Measurements from ENCODE around the gene REEP5.
"Not testable (repeated sequence)": the region's sequence is repeated elsewhere in the genome, so short reads cannot be mapped to it uniquely, and the experiment has no call there.

Gene REEP5

GRCh38 chr5:112921833-112922817 is at the start of gene REEP5:
Gene REEP5 (minus strand): TSS chr5:112922227. CDS start chr5:112922190, 37 bp downstream.
- ATAC-seq = peak; percentile 87 to 89

- ATAC-seq = no peak
Measured at GRCh38 chr5:112971276-112971675, 49.2 kb upstream of the REEP5 start.

- ATAC-seq = no peak
Measured at GRCh38 chr5:112968411-112969106, 46.5 kb upstream of the REEP5 start.

- no peak for ATAC-seq
Measured at GRCh38 chr5:112967520-112968083, 45.6 kb upstream of the REEP5 start.

- peak in 1 of 2 donors; percentile 13 for ATAC-seq
Measured at GRCh38 chr5:112965733-112966306, 43.8 kb upstream of the REEP5 start.

- not testable (repeated sequence) for ATAC-seq
Measured at GRCh38 chr5:112963374-112963733, 41.3 kb upstream of the REEP5 start.

- no peak for ATAC-seq
Measured at GRCh38 chr5:112960863-112961504, 39.0 kb upstream of the REEP5 start.

- ATAC-seq = no peak
Measured at GRCh38 chr5:112960315-112960714, 38.3 kb upstream of the REEP5 start.

- not testable (repeated sequence) for ATAC-seq
Measured at GRCh38 chr5:112959872-112960271, 37.8 kb upstream of the REEP5 start.

- ATAC-seq = peak; percentile 46 to 71
Measured at GRCh38 chr5:112958093-112959088, 36.4 kb upstream of the REEP5 start.

GRCh38 chr5:112957036-112957808 is 35.2 kb upstream of the REEP5 start:
- no peak for ATAC-seq

GRCh38 chr5:112956606-112957005 is 34.6 kb upstream of the REEP5 start:
- no peak for ATAC-seq

- ATAC-seq = peak; percentile 53 to 86
Measured at GRCh38 chr5:112951124-112951702, 29.2 kb upstream of the REEP5 start.

GRCh38 chr5:112948458-112948857 is 26.4 kb upstream of the REEP5 start:
- no peak for ATAC-seq

- ATAC-seq = no peak
Measured at GRCh38 chr5:112940670-112941069, 18.6 kb upstream of the REEP5 start.

- no peak for ATAC-seq
Measured at GRCh38 chr5:112938286-112938685, 16.3 kb upstream of the REEP5 start.

- no peak for ATAC-seq
Measured at GRCh38 chr5:112935675-112936074, 13.6 kb upstream of the REEP5 start.

- peak in 1 of 2 donors; percentile 24 for ATAC-seq
Measured at GRCh38 chr5:112934366-112934663, 12.3 kb upstream of the REEP5 start.

- ATAC-seq = peak; percentile 10 to 34
Measured at GRCh38 chr5:112933651-112934365, 11.8 kb upstream of the REEP5 start.

Data from activated CD4-positive, CD25-positive, alpha-beta regulatory T cell treated with anti-CD3 and anti-CD28 coated beads, Interleukin-2, amount 50 U/mL, for 24 hours (primary cell).